EH (cell line): Measurements from ENCODE around the gene TLCD1.

ENCODE experiments used
- DNase-seq: peaks from one replicate; pipeline ENCODE4 v3.0.0-alpha.2; 2015; ENCODE audit warnings: low read depth

The TLCD1 gene

GRCh38 chr17:28686296-28686695, 39.7 kb downstream of the TLCD1 start:
- no peak for DNase-seq

- DNase-seq = no peak
Measured at GRCh38 chr17:28685366-28685765, 40.7 kb downstream of the TLCD1 start.

GRCh38 chr17:28684963-28685362, 41.1 kb downstream of the TLCD1 start:
- peak; percentile 66 for DNase-seq

- DNase-seq = no peak
Measured at GRCh38 chr17:28682655-28683054, 43.4 kb downstream of the TLCD1 start.

- DNase-seq = no peak
Measured at GRCh38 chr17:28675980-28676379, 50.1 kb downstream of the TLCD1 start.

GRCh38 chr17:28675490-28675889, 50.5 kb downstream of the TLCD1 start:
- no peak for DNase-seq
